NCI-H2196 treated with DMSO at 0.1 percent for 48 hours (cell line): ENCODE measurements around the gene OR11G2.
"Not testable (repeated sequence)": the region's sequence is repeated elsewhere in the genome, so short reads cannot be mapped to it uniquely, and the experiment has no call there.

Source experiments
- DNase-seq: peaks from one replicate; lab custom pipeline; 2025; ENCODE audit not compliant: unreplicated experiment; lab: John Stamatoyannopoulos, UW

The OR11G2 gene

DNA sequence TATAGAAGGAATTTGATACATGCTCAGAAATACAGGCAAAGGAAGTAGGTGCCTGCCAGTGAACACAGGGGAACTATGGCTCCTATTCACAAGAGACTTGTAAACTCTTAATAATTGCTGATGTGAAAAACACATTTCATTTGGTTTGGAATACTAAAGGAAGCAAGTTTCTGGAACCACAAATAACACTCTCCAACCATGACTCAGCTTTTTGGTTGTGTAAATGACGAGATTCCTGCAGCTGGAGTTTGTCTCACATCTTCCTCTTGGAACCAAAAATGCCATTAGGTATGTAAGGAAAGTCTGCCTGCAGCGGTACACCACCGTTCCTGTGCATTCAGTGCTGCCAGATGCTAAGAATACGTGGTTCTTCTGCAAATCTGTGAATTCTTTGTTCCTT is 28.3 kb downstream of the OR11G2 start:
- no peak for DNase-seq

DNA sequence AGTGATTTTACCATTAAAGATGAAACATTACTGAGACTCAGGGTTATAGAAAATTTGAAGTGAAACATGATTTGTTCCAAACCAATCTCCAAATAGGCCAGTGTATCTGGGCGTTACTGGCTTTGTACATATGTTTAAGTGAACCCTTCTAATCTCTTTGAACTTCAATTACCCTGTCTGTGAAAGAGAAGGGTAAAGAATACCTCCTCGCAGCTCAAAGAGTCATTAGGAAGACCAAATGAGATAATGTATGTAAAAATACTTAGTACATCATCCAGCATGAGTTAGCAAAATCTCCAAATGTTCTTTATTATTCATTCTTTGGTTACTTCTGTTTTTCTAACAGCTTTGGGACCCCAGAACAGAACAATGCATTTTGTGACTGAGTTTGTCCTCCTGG is 32.7 kb downstream of the OR11G2 start, which contains the start of gene OR11H6:
TSS of gene OR11H6 (plus strand) at position 301 of the 400 bp plus-strand sequence. CDS start at position 301, 0 bp downstream.
- no peak for DNase-seq

DNA sequence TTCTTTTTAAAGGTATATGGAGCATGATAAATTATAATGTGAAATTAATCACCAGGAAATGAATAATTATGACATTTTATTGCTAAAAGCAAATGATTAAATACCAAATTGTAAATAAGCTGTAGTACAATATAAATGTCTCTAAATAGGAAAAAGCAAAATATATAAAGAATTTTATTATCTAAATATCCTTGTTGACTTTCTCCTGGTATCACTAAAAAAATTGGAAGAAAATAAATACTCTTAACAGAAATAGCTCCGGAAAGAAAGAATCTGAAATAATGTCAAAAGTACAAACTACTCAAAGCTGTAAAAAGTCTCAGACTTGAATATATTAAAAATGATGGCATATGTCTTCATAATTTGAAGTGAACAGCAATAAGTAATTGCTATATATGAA is 38.0 kb downstream of the OR11G2 start, which contains the start of gene OR11H7:
TSS of gene OR11H7 (plus strand) at position 301 of the 400 bp plus-strand sequence.
- DNase-seq = no peak

DNA sequence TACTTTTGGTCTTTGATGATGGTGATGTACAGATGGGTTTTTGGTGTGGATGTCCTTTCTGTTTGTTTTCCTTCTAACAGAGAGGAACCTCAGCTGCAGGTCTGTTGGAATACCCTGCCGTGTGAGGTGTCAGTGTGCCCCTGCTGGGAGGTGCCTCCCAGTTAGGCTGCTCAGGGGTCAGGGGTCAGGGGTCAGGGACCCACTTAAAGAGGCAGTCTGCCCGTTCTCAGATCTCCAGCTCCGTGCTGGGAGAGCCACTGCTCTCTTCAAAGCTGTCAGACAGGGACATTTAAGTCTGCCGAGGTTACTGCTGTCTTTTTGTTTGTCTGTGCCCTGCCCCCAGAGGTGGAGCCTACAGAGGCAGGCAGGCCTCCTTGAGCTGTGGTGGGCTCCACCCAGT is 44.7 kb downstream of the OR11G2 start:
- DNase-seq = not testable (repeated sequence)

DNA sequence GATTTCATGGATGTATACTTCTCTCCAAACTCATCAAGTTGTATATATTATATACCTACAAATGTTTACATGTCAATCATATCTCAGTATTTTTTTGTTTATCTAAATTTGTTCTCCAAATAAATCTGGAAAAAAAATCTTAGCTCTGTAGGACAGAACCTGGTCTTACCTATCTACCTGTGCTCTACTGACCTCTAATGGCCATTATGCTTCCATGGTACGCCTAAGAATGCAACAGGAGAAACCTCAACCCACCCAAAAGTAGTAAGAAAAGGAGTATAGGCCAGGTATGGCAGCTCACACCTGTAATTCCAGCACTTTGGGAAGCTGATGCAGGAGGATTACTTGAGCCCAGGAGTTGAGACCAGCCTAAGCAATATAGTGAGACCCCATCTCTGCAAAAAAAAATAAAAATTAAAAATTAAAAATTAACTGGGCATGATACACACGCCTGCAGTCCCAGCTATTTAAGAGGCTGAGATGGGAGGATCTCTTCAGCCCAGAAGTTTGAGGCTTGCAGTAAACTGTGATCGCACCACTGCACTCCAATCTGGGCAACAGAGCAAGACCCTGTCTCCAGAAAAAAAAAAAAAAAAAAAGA is 57.0 kb downstream of the OR11G2 start:
- no peak for DNase-seq
